ENCODE measurements around the gene CAMK2N1.

The CAMK2N1 gene

GRCh38 chr1:20477348-20478056, 8.5 kb downstream of the CAMK2N1 start:
- no peak for DNase-seq

- DNase-seq: peak; percentile 51
Observed at GRCh38 chr1:20476265-20477038, 9.6 kb downstream of the CAMK2N1 start.

- DNase-seq: no peak
Observed at GRCh38 chr1:20474996-20475395, 11.0 kb downstream of the CAMK2N1 start.

- DNase-seq: no peak
Observed at GRCh38 chr1:20474333-20474975, 11.6 kb downstream of the CAMK2N1 start.

GRCh38 chr1:20473894-20474293, 12.1 kb downstream of the CAMK2N1 start:
- no peak for DNase-seq

- DNase-seq: peak; percentile 50
Observed at GRCh38 chr1:20472860-20473711, 12.9 kb downstream of the CAMK2N1 start.

- DNase-seq: no peak
Observed at GRCh38 chr1:20472121-20472520, 13.9 kb downstream of the CAMK2N1 start.

GRCh38 chr1:20470194-20470593, 15.8 kb downstream of the CAMK2N1 start:
- DNase-seq: no peak

GRCh38 chr1:20469406-20470076, 16.5 kb downstream of the CAMK2N1 start:
- DNase-seq: peak; percentile 15

- no peak for DNase-seq
Observed at GRCh38 chr1:20466273-20466672, 19.7 kb downstream of the CAMK2N1 start.

GRCh38 chr1:20465187-20465586, 20.8 kb downstream of the CAMK2N1 start:
- no peak for DNase-seq

GRCh38 chr1:20463502-20463901, 22.5 kb downstream of the CAMK2N1 start:
- DNase-seq: no peak

- no peak for DNase-seq
Observed at GRCh38 chr1:20462397-20462796, 23.6 kb downstream of the CAMK2N1 start.

GRCh38 chr1:20458717-20459116, 27.3 kb downstream of the CAMK2N1 start:
- DNase-seq: no peak

- DNase-seq: no peak
Observed at GRCh38 chr1:20454004-20454403, 32.0 kb downstream of the CAMK2N1 start.

- DNase-seq: no peak
Observed at GRCh38 chr1:20449735-20450311, 36.2 kb downstream of the CAMK2N1 start.

- no peak for DNase-seq
Observed at GRCh38 chr1:20448671-20449071, 37.3 kb downstream of the CAMK2N1 start.

GRCh38 chr1:20447794-20448193, 38.2 kb downstream of the CAMK2N1 start:
- DNase-seq: no peak

- DNase-seq: no peak
Observed at GRCh38 chr1:20446796-20447195, 39.2 kb downstream of the CAMK2N1 start.

- DNase-seq: no peak
Observed at GRCh38 chr1:20445956-20446355, 40.1 kb downstream of the CAMK2N1 start.

GRCh38 chr1:20443703-20444586, 42.1 kb downstream of the CAMK2N1 start:
- no peak for DNase-seq

Measured in EL (cell line).